WTC11 (cell line): Measurements from ENCODE around the gene C1QB.

ENCODE experiments used
- MYBL2 ChIP-seq: sonication (generic); formaldehyde crosslinking; IDR thresholded peaks from 2 replicates; pipeline ENCODE4 v1.8.1; 2023; ENCODE audit warnings: mild to moderate bottlenecking, moderate library complexity, missing genetic modification reagents
- PRRX2 ChIP-seq: fragments of 250-450 bp; sonication (Bioruptor Pico); IDR thresholded peaks from 2 replicates; pipeline ENCODE4 v1.8.0; 2021; ENCODE audit warnings: mild to moderate bottlenecking
- ZNF232 ChIP-seq: sonication (generic); formaldehyde crosslinking; IDR thresholded peaks from 2 replicates; pipeline ENCODE4 v1.8.0; 2022; ENCODE audit warnings: mild to moderate bottlenecking, missing genetic modification reagents
- TF ChIP-seq, protein P1 (sequence below): sonication (generic); formaldehyde crosslinking; IDR thresholded peaks from 2 replicates; pipeline ENCODE4 v1.8.0; 2023; ENCODE audit warnings: missing genetic modification reagents
- TF ChIP-seq, protein P2 (sequence below): sonication (generic); formaldehyde crosslinking; IDR thresholded peaks from 2 replicates; pipeline ENCODE4 v1.8.1; 2022; ENCODE audit warnings: low read depth, missing genetic modification reagents, borderline replicate concordance
- TF ChIP-seq, protein P3 (sequence below): fragments of 200-600 bp; IDR thresholded peaks from 2 replicates; pipeline ENCODE4 v1.8.0; 2022; ENCODE audit warnings: antibody characterized with exemption
- TF ChIP-seq, protein P4 (sequence below): sonication (generic); formaldehyde crosslinking; IDR thresholded peaks from 2 replicates; pipeline ENCODE4 v1.8.1; 2023; ENCODE audit warnings: mild to moderate bottlenecking, missing genetic modification reagents, moderate library complexity

DNA sequence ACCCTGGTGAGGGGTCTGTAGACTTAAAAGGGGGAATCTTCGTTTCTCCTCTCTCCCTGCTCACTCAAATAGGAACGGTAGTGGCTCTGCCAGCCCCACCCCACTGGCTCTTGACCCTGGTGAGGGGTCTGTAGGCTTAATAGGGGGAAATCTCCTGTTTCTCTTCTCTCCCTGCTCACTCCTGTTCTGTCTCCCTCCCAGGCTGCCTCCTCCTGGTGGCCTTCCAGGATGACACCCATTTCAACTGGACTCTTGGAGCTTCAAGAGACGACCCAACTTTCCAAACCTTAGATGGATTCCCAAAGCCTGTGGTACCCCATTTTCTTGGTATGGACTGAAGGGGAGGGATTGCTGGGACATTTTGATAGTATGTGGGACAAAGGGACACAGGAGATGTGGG, 56.2 kb downstream of the C1QB start:
- TF ChIP-seq, protein P1, sequence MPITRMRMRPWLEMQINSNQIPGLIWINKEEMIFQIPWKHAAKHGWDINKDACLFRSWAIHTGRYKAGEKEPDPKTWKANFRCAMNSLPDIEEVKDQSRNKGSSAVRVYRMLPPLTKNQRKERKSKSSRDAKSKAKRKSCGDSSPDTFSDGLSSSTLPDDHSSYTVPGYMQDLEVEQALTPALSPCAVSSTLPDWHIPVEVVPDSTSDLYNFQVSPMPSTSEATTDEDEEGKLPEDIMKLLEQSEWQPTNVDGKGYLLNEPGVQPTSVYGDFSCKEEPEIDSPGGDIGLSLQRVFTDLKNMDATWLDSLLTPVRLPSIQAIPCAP, result no peak
- TF ChIP-seq ZNF232 (CRISPR knock-in tag) (no peak), MYBL2 (CRISPR knock-in tag) (no peak), PRRX2 (CRISPR knock-in tag) (no peak)
- TF ChIP-seq, protein P2, sequence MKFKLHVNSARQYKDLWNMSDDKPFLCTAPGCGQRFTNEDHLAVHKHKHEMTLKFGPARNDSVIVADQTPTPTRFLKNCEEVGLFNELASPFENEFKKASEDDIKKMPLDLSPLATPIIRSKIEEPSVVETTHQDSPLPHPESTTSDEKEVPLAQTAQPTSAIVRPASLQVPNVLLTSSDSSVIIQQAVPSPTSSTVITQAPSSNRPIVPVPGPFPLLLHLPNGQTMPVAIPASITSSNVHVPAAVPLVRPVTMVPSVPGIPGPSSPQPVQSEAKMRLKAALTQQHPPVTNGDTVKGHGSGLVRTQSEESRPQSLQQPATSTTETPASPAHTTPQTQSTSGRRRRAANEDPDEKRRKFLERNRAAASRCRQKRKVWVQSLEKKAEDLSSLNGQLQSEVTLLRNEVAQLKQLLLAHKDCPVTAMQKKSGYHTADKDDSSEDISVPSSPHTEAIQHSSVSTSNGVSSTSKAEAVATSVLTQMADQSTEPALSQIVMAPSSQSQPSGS (CRISPR knock-in tag), result no peak
- TF ChIP-seq, protein P3, sequence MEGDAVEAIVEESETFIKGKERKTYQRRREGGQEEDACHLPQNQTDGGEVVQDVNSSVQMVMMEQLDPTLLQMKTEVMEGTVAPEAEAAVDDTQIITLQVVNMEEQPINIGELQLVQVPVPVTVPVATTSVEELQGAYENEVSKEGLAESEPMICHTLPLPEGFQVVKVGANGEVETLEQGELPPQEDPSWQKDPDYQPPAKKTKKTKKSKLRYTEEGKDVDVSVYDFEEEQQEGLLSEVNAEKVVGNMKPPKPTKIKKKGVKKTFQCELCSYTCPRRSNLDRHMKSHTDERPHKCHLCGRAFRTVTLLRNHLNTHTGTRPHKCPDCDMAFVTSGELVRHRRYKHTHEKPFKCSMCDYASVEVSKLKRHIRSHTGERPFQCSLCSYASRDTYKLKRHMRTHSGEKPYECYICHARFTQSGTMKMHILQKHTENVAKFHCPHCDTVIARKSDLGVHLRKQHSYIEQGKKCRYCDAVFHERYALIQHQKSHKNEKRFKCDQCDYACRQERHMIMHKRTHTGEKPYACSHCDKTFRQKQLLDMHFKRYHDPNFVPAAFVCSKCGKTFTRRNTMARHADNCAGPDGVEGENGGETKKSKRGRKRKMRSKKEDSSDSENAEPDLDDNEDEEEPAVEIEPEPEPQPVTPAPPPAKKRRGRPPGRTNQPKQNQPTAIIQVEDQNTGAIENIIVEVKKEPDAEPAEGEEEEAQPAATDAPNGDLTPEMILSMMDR, result peak; percentile 19; the same call in 1 of the 2 replicates
- TF ChIP-seq, protein P4, sequence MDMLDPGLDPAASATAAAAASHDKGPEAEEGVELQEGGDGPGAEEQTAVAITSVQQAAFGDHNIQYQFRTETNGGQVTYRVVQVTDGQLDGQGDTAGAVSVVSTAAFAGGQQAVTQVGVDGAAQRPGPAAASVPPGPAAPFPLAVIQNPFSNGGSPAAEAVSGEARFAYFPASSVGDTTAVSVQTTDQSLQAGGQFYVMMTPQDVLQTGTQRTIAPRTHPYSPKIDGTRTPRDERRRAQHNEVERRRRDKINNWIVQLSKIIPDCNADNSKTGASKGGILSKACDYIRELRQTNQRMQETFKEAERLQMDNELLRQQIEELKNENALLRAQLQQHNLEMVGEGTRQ, result no peak
